ENCODE measurements around the gene EXOC3L2.

Gene EXOC3L2

GRCh38 chr19:45217957-45218334, 27.3 kb downstream of the EXOC3L2 start:
- DNase-seq, result no peak

- no peak for DNase-seq
Observed at GRCh38 chr19:45217193-45217956, 27.8 kb downstream of the EXOC3L2 start.

- no peak for DNase-seq
Observed at GRCh38 chr19:45216667-45217066, 28.5 kb downstream of the EXOC3L2 start.

GRCh38 chr19:45215391-45216191, 29.6 kb downstream of the EXOC3L2 start:
- DNase-seq, result no peak

GRCh38 chr19:45213031-45213430, 32.2 kb downstream of the EXOC3L2 start:
- DNase-seq, result no peak

GRCh38 chr19:45211751-45212381, 33.3 kb downstream of the EXOC3L2 start:
- DNase-seq, result no peak

GRCh38 chr19:45206328-45206727, 38.9 kb downstream of the EXOC3L2 start:
- DNase-seq, result no peak

GRCh38 chr19:45205810-45206209, 39.4 kb downstream of the EXOC3L2 start:
- DNase-seq, result no peak

GRCh38 chr19:45202637-45203036, 42.6 kb downstream of the EXOC3L2 start:
- no peak for DNase-seq

- DNase-seq, result peak; percentile 30
Observed at GRCh38 chr19:45200568-45200967, 44.6 kb downstream of the EXOC3L2 start.

GRCh38 chr19:45195764-45196163, 49.4 kb downstream of the EXOC3L2 start:
- no peak for DNase-seq

GRCh38 chr19:45191375-45191774, 53.8 kb downstream of the EXOC3L2 start:
- no peak for DNase-seq

- DNase-seq, result no peak
Observed at GRCh38 chr19:45189971-45190370, 55.2 kb downstream of the EXOC3L2 start.

GRCh38 chr19:45187421-45188100, 57.6 kb downstream of the EXOC3L2 start:
- DNase-seq, result no peak

GRCh38 chr19:45186509-45187334, 58.5 kb downstream of the EXOC3L2 start:
- no peak for DNase-seq

- DNase-seq, result no peak
Observed at GRCh38 chr19:45184115-45184514, 61.1 kb downstream of the EXOC3L2 start.

GRCh38 chr19:45182758-45183157, 62.4 kb downstream of the EXOC3L2 start:
- no peak for DNase-seq

- no peak for DNase-seq
Observed at GRCh38 chr19:45180936-45181335, 64.3 kb downstream of the EXOC3L2 start.

- no peak for DNase-seq
Observed at GRCh38 chr19:45179892-45180370, 65.3 kb downstream of the EXOC3L2 start.

GRCh38 chr19:45179072-45179891, 65.9 kb downstream of the EXOC3L2 start:
- DNase-seq, result no peak
